Left kidney (tissue), 2 donors: ENCODE measurements around the gene IL36A. TPM values are rescaled to one million over a fixed set of nuclear protein-coding genes. Genes with fewer than 3 reads are reported as not detected.

Source experiments
- DNase-seq: peaks from one replicate; pipeline ENCODE4 v3.0.0-alpha.2; 2013
- polyA plus RNA-seq: library from polyadenylated mRNA; unstranded; fragments of 120-200 nt; gene quantifications from one replicate; pipeline ENCODE4 v1.2.1, GENCODE V29; 2013; ENCODE audit not compliant: insufficient read length

Gene IL36A
- polyA plus RNA-seq, 1 donor = not detected

- DNase-seq = no peak
Observed at GRCh38 chr2:113050921-113051895, 45.9 kb downstream of the IL36A start.

GRCh38 chr2:113052396-113052917 is 47.2 kb downstream of the IL36A start, which contains the start of gene IL36B:
Gene IL36B, minus strand, starts transcription at chr2:113052867.
- DNase-seq = no peak

- no peak for DNase-seq
Observed at GRCh38 chr2:113053666-113054065, 48.4 kb downstream of the IL36A start.

GRCh38 chr2:113054066-113054465 is 48.8 kb downstream of the IL36A start:
- DNase-seq = no peak

- no peak for DNase-seq
Observed at GRCh38 chr2:113056521-113056920, 51.3 kb downstream of the IL36A start.

GRCh38 chr2:113057117-113057516 is 51.9 kb downstream of the IL36A start:
- DNase-seq = no peak

Other genes with a start within 250 kb of the IL36A start
- gene CKAP2L, start 240.8 kb upstream of the IL36A start, polyA plus RNA-seq = 20.9 TPM
- 0.17 TPM for gene IL1A, start 221.0 kb upstream of the IL36A start, polyA plus RNA-seq
- 0.65 TPM for gene IL1B, start 168.7 kb upstream of the IL36A start, polyA plus RNA-seq
- 0.40 TPM for gene IL37, start 94.3 kb upstream of the IL36A start, polyA plus RNA-seq
- 0.67 TPM for gene IL36G, start 27.5 kb upstream of the IL36A start, polyA plus RNA-seq
- gene IL36B, start 47.4 kb downstream of the IL36A start, polyA plus RNA-seq = not detected
- gene IL36RN, start 53.7 kb downstream of the IL36A start, polyA plus RNA-seq = 0.07 TPM
- gene IL1F10, start 62.5 kb downstream of the IL36A start, polyA plus RNA-seq = not detected
- 3.2 TPM for gene IL1RN, start 122.1 kb downstream of the IL36A start, polyA plus RNA-seq
- 10.0 TPM for gene PSD4, start 168.5 kb downstream of the IL36A start, polyA plus RNA-seq